CD8-positive, alpha-beta memory T cell (primary cell): Measurements from ENCODE around the gene TMBIM1. TPM values are rescaled to one million over a fixed set of nuclear protein-coding genes. Genes with fewer than 3 reads are reported as not detected.

Experiments
- CTCF ChIA-PET: fragments of 350-600 bp; sonication (Branson Sonifier 250); formaldehyde crosslinking; loops from one replicate; lab custom pipeline; 2021; ENCODE audit warnings: antibody characterized with exemption; lab: Charles Lee
- POLR2A ChIA-PET: fragments of 350-600 bp; sonication (Branson Sonifier 250); formaldehyde crosslinking; loops from one replicate; lab custom pipeline; 2021; ENCODE audit warnings: antibody characterized with exemption; lab: Charles Lee
- DNase-seq, 5 donors: peaks; one replicate each; pipeline versions ENCODE4 v3.0.0 to v3.0.0-alpha.2; 2020 to 2022; ENCODE audit warnings: mixed read lengths in 1 of 5
- H3K27ac ChIP-seq: one replicate; pipeline ENCODE4 v1.7.0; 2013; ENCODE audit warnings: low read depth, mild to moderate bottlenecking, low read length, moderate library complexity
- H3K27me3 ChIP-seq: 2 replicates; pipeline ENCODE4 v1.7.0; 2013; ENCODE audit warnings: low read length, mild to moderate bottlenecking; ENCODE audit not compliant: insufficient read depth, poor library complexity, severe bottlenecking
- H3K36me3 ChIP-seq: 2 replicates; pipeline ENCODE4 v1.7.0; 2013; ENCODE audit warnings: mild to moderate bottlenecking, low read length, moderate library complexity; ENCODE audit not compliant: insufficient read depth
- H3K4me1 ChIP-seq: 2 replicates; pipeline ENCODE4 v1.7.0; 2013; ENCODE audit warnings: mild to moderate bottlenecking, low read length, moderate library complexity; ENCODE audit not compliant: insufficient read depth
- H3K4me3 ChIP-seq: 2 replicates; pipeline ENCODE4 v1.7.0; 2013; ENCODE audit warnings: mild to moderate bottlenecking, low read length
- H3K9me3 ChIP-seq: 2 replicates; pipeline ENCODE4 v1.7.0; 2013; ENCODE audit warnings: mild to moderate bottlenecking, low read length
- H3K27ac Mint-ChIP-seq, 8 donors: one replicate each; pipeline ENCODE4 v1.8.0; 2020 to 2021; ENCODE audit warnings: mixed read lengths in 8 of 8, mild to moderate bottlenecking in 6 of 8, inconsistent platforms in 3 of 8, moderate library complexity in 3 of 8
- H3K27me3 Mint-ChIP-seq, 2 donors: one replicate each; pipeline ENCODE4 v1.8.0; 2020 to 2021; ENCODE audit warnings: mixed read lengths in 2 of 2, mild to moderate bottlenecking in 1 of 2, moderate library complexity in 1 of 2
- H3K36me3 Mint-ChIP-seq, 3 donors: one replicate each; pipeline ENCODE4 v1.8.0; 2020 to 2021; ENCODE audit warnings: mixed read lengths in 3 of 3, inconsistent platforms in 1 of 3, mild to moderate bottlenecking in 1 of 3
- H3K4me1 Mint-ChIP-seq, 3 donors: one replicate each; pipeline ENCODE4 v1.8.0; 2020 to 2021; ENCODE audit warnings: mixed read lengths in 3 of 3, inconsistent platforms in 1 of 3, mild to moderate bottlenecking in 1 of 3
- H3K4me3 Mint-ChIP-seq, 7 donors: one replicate each; pipeline ENCODE4 v1.8.0; 2020 to 2021; ENCODE audit warnings: mixed read lengths in 7 of 7, mild to moderate bottlenecking in 6 of 7, moderate library complexity in 4 of 7, inconsistent platforms in 2 of 7
- H3K9me3 Mint-ChIP-seq, 5 donors: one replicate each; pipeline ENCODE4 v1.8.0; 2020 to 2022; ENCODE audit warnings: mixed read lengths in 5 of 5, mild to moderate bottlenecking in 3 of 5, moderate library complexity in 2 of 5, inconsistent platforms in 1 of 5
- polyA plus RNA-seq: library from polyadenylated mRNA; unstranded; fragments of 300-500 nt; fragmentation: Illumina TruSeq; gene quantifications from one replicate; pipeline ENCODE4 v1.2.3, GENCODE V29; 2021
- total RNA-seq, 2 experiments: library from RNA; stranded (reverse); gene quantifications; one replicate each; pipeline ENCODE4 v1.2.3, GENCODE V29; 2021

TMBIM1 gene
- total and polyA plus RNA-seq, 3 experiments from 2014 or later = 82.3 to 149 (median 92.3) TPM

DNA sequence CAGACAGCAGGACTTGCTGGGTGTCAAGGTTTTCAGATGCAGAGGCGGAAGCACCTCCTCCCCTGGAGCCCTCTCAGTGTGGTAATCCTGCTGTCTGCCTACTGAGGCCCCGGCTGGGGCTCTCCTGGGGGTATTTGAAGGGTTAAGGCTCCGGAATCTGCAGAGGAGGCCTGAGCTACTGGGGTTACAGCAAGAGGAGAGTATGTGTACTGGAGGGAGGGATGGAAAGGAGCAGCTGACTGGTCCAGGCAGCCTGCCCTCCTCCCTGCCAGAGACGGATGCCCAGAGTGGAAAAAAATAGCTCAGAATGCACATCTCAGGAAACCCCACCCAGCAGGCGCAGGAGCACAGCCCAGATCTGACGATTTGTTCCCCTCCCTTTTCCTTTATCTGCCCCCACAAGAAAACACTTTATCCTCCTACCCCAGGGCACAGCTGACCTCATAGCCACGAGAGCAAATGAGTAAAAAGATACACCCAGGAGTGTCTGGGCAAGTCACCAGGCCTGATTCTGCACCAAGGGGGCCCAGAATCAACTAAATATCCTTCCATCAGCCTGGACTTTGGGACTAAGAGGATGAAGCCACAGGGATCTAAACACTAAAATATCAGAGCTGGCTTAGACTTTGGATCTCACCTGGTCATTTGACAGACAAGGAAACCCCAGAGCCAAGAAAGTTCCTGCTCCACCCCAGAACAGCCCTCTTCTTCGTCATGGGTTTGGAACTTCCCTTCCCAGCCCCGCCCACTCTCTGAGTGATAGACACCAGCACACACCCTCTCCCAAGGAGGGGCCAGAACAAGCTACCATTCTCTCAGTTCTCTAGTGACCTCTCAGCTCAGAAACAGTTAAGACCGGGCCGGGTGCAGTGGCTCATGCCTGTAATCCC is 5.5 kb downstream of the TMBIM1 start:
- DNase-seq = peak; percentile 79 to 89 (median 86)
- peak overlapping the region; percentile 97 to 100 (median 99) for H3K27ac Mint-ChIP-seq
- H3K4me1 Mint-ChIP-seq = peaks cover 78 to 91% (median 82%) of the 10 kb centered on the region in 3 donors
- peak overlapping the region; percentile 96 for H3K27ac ChIP-seq
- H3K4me3 Mint-ChIP-seq = peak overlapping the region; percentile 76 to 93 (median 89)
- no peaks in the 10 kb centered on the region for H3K27me3 Mint-ChIP-seq
- H3K4me3 ChIP-seq = peak overlapping the region; percentile 60
- no peaks in the 10 kb centered on the region for H3K9me3 ChIP-seq
- H3K4me1 ChIP-seq = peaks cover 85% of the 10 kb centered on the region
- peaks cover 0 to 40% (median 0%) of the 10 kb centered on the region in 3 donors for H3K36me3 Mint-ChIP-seq
- ChIA-PET CTCF (interaction anchor here (0.8 to 7.8 kb wide), 10 partner anchors 8 to 113 kb away, joined by 3 to 134 read pairs (median 5); partner anchors contain the start of genes AAMP, CATIP, CTDSP1 and PNKD), POLR2A (interaction anchor here (0.6 to 4.3 kb wide), 9 partner anchors 11 to 118 kb away, joined by 3 to 41 read pairs (median 3); partner anchors contain the start of genes AAMP, ARPC2 and PNKD)
- no peaks in the 10 kb centered on the region for H3K27me3 ChIP-seq
- peaks cover 14% of the 10 kb centered on the region for H3K36me3 ChIP-seq
- no peaks in the 10 kb centered on the region for H3K9me3 Mint-ChIP-seq

DNA sequence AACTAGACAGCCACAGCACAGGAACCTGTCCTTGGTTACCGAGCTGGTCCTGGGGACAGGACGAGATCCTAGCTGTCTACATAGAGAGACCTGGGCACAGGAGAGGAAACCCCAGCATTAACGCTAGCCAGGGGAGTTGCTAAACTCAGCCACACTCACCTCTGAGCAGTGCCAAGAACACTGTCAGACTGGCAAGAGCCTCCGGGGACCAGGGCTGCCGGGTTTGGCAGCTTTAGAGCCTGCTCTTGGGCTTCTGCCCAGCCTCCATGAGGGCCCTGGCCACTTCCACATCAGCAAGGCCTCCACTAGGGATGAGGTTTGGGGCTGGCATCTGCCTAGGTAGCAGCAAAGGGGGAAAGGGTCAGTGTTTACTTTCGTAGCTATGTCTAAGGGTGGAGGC is 6.7 kb downstream of the TMBIM1 start:
- Mint-ChIP-seq H3K27me3 (no peaks in the 10 kb centered on the region), H3K27ac (peak overlapping the region; percentile 97 to 100 (median 99)), H3K4me1 (peaks cover 75 to 83% (median 81%) of the 10 kb centered on the region in 3 donors), H3K4me3 (peak overlapping the region; percentile 76 to 93 (median 89)), H3K9me3 (no peaks in the 10 kb centered on the region), H3K36me3 (peaks cover 0 to 36% (median 2%) of the 10 kb centered on the region in 3 donors)
- no peaks in the 10 kb centered on the region for H3K9me3 ChIP-seq
- H3K36me3 ChIP-seq = peaks cover 23% of the 10 kb centered on the region
- peak in 2 of 5 donors; percentile 17 to 21 for DNase-seq
- peaks cover 75% of the 10 kb centered on the region for H3K4me1 ChIP-seq
- ChIA-PET CTCF (interaction anchor here (0.6 to 7.8 kb wide), 9 partner anchors 8 to 111 kb away, joined by 3 to 134 read pairs (median 6); partner anchors contain the start of genes AAMP, CATIP and PNKD), POLR2A (interaction anchor here (0.5 to 4.3 kb wide), 5 partner anchors 9 to 993 kb away, joined by 3 to 41 read pairs (median 6); partner anchors contain the start of genes AAMP and PNKD)
- H3K27ac ChIP-seq = peak overlapping the region; percentile 96
- peak overlapping the region; percentile 60 for H3K4me3 ChIP-seq
- no peaks in the 10 kb centered on the region for H3K27me3 ChIP-seq

DNA sequence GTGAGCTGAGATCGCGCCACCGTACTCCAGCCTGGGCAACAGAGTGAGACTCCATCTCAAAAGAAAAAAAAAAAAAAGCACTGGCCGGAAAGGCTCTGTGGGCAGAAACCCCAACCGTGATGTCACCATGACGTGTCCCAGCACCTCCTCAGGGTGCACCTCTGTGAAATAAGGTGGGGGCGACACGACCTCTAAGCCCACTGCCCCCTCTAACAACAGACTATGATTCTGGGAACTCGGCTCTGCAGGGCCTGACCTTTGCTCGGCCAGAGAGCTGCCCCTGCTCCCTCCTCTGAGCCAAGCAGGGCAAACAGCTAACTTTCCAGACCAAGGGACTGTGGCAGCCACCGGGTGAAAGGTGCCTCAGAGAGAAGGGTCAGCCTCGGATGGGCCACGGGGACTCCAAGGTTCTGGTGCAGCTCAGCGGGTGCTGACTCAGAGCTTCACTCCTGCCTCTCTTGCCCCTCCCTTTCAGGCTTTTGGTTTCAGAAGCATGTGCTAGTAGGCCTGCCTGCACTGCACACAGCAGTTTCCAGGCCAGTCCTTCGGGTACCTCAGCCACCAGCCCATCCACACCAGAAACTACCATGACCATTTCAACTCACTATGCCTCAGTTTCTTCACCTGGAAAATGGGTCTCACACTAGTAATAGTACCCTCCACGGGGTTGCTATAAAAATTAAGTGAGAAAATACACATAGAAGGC is 8.0 kb downstream of the TMBIM1 start:
- peaks cover 0 to 42% (median 4%) of the 10 kb centered on the region in 3 donors for H3K36me3 Mint-ChIP-seq
- no peaks in the 10 kb centered on the region for H3K9me3 Mint-ChIP-seq
- ChIA-PET POLR2A (interaction anchor here (0.5 to 1.1 kb wide), 4 partner anchors 9 to 125 kb away, joined by 3 to 5 read pairs (median 4); no protein-coding TSS in a partner anchor), CTCF (interaction anchor here (1.7 to 7.8 kb wide), 3 partner anchors 9 to 11 kb away, joined by 5 to 134 read pairs (median 10); partner anchors contain the start of genes AAMP and PNKD)
- Histone ChIP-seq H3K4me1 (peaks cover 62% of the 10 kb centered on the region), H3K36me3 (peaks cover 37% of the 10 kb centered on the region), H3K9me3 (no peaks in the 10 kb centered on the region), H3K4me3 (peak overlapping the region; percentile 25), H3K27ac (peak overlapping the region; percentile 96), H3K27me3 (no peaks in the 10 kb centered on the region)
- peak in 4 of 5 donors; percentile 52 to 75 (median 54) for DNase-seq
- no peaks in the 10 kb centered on the region for H3K27me3 Mint-ChIP-seq
- H3K4me1 Mint-ChIP-seq = peaks cover 68 to 81% (median 69%) of the 10 kb centered on the region in 3 donors
- H3K4me3 Mint-ChIP-seq = peak overlapping the region; percentile 69 to 93 (median 89)
- peak overlapping the region; percentile 97 to 100 (median 99) for H3K27ac Mint-ChIP-seq

DNA sequence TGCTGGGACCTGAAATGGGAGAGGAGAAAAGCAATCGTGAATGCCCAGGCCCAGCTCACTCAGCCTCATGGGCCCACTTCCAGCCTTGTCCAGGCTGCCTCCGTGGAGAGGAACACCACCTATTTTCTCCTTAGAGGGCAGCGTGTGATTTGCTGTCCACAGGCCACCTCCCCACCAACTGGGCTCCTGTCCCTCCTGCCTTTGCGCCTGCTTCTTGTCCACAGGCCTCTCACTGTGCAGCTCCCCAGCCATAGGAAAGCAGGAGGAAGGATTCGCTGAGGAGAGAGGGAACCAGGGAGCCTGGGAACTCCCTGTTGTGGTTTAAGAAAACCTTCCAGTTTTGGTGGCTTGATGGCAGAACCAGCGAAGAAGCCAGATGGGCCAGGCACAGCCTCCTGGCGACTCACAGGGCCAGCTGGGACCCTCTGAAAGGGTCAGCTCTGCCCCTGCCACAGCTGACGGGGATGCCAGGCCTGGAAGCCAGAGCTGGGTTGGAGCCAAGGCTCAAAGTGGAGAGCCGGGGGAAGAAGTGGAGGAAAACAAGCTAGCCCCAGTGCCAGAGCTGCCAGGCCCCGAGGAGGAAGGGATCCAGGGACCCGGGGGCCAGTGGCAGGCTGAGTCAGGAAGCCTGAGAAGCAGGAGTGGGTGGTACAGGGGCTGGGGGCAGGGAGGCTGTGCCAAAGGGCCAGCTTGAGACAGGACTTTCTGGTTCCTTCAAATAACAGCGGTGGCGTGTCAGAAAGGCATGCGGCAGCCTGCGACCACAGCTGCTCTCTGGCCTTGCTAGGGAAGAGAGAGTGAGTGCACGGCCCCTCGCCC is 9.9 kb downstream of the TMBIM1 start:
- Mint-ChIP-seq H3K4me3 (peak overlapping the region in 1 of 7 donors; percentile 69), H3K27ac (peak overlapping the region in 5 of 8 donors; percentile 42 to 100 (median 99)), H3K4me1 (peaks cover 52 to 67% (median 56%) of the 10 kb centered on the region in 3 donors), H3K36me3 (peaks cover 0 to 58% (median 10%) of the 10 kb centered on the region in 3 donors), H3K9me3 (no peaks in the 10 kb centered on the region), H3K27me3 (no peaks in the 10 kb centered on the region)
- no peaks in the 10 kb centered on the region for H3K9me3 ChIP-seq
- no peak for DNase-seq
- H3K4me3 ChIP-seq = no peak overlapping the region
- no peaks in the 10 kb centered on the region for H3K27me3 ChIP-seq
- no peak overlapping the region for H3K27ac ChIP-seq
- peaks cover 45% of the 10 kb centered on the region for H3K4me1 ChIP-seq
- ChIA-PET POLR2A (interaction anchor here (0.5 to 0.9 kb wide), 2 partner anchors 13 to 971 kb away, joined by 3 to 6 read pairs; partner anchors contain the start of gene TUBA4B), CTCF (interaction anchor here (1.2 to 7.8 kb wide), 3 partner anchors 9 to 74 kb away, joined by 6 to 134 read pairs (median 6); partner anchors contain the start of genes AAMP and PNKD)
- peaks cover 53% of the 10 kb centered on the region for H3K36me3 ChIP-seq

DNA sequence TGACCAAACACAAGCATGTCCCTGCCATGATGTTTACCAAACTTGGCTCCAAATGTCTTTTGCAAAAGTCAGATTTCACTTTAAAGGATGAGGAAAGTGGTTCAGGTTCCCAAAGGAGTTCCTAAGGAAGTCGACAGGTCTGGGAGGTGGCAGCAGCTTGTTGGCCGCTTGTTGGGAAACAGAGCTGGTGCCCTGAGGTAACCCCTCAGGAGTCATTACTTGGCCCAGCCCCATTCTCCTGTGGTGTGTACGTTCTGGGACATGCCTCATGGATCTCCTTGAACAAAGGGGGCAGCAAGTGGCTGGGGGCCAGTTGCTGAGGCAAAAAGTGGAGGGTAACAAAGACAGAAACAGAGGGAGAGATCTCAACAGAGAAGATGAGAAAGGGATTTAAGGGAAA is 10.9 kb downstream of the TMBIM1 start:
- peaks cover 43 to 62% (median 46%) of the 10 kb centered on the region in 3 donors for H3K4me1 Mint-ChIP-seq
- peak overlapping the region in 6 of 8 donors; percentile 76 to 89 (median 86) for H3K27ac Mint-ChIP-seq
- H3K4me3 Mint-ChIP-seq = peak overlapping the region in 1 of 7 donors; percentile 54
- no peaks in the 10 kb centered on the region for H3K9me3 Mint-ChIP-seq
- no peaks in the 10 kb centered on the region for H3K27me3 Mint-ChIP-seq
- no peaks in the 10 kb centered on the region for H3K27me3 ChIP-seq
- H3K36me3 ChIP-seq = peaks cover 62% of the 10 kb centered on the region
- peaks cover 37% of the 10 kb centered on the region for H3K4me1 ChIP-seq
- no peaks in the 10 kb centered on the region for H3K9me3 ChIP-seq
- H3K4me3 ChIP-seq = no peak overlapping the region
- ChIA-PET POLR2A (interaction anchor here (0.7 kb wide), 1 partner anchor 35 kb away, joined by 3 read pairs; no protein-coding TSS in a partner anchor), CTCF (interaction anchor here (7.8 kb wide), 1 partner anchor 8 kb away, joined by 134 read pairs; the partner anchor contains the start of genes AAMP and PNKD)
- H3K36me3 Mint-ChIP-seq = peaks cover 3 to 65% (median 15%) of the 10 kb centered on the region in 3 donors
- no peak for DNase-seq
- no peak overlapping the region for H3K27ac ChIP-seq

DNA sequence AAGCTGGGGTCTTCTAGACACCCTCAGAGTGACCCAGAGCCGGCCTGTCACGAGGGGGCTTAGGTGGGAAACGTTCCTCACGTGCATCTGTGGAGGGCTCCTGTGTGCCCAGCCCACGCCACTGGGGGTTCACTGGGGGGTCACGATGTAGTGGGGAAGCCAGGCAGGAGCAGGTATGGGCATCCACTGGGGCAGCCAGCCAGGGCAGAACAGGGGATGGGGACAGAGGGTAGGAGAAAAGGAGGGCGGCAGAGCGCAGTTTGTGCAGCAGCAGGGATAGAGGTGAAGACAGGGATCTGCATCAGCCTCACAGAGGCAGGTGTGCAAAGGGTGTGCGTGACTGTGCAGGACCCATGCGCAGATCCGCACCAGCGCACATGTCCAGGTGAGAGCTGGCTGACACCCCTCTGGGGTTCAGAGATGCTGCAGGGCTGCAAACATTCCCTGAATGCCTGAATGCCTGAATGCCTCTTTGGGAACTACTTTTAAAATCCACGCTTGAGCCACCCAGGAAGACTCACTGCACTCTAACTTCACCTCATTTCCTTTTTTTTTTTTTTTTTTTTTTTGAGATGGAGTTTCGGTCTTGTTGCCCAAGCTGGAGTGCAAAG is 11.9 kb downstream of the TMBIM1 start:
- H3K27me3 Mint-ChIP-seq = no peaks in the 10 kb centered on the region
- no peak for DNase-seq
- H3K36me3 Mint-ChIP-seq = peaks cover 3 to 74% (median 15%) of the 10 kb centered on the region in 3 donors
- peaks cover 32 to 52% (median 35%) of the 10 kb centered on the region in 3 donors for H3K4me1 Mint-ChIP-seq
- Histone ChIP-seq H3K4me3 (no peak overlapping the region), H3K9me3 (no peaks in the 10 kb centered on the region), H3K27me3 (no peaks in the 10 kb centered on the region), H3K27ac (no peak overlapping the region), H3K4me1 (peaks cover 26% of the 10 kb centered on the region), H3K36me3 (peaks cover 73% of the 10 kb centered on the region)
- H3K27ac Mint-ChIP-seq = peak overlapping the region in 7 of 8 donors; percentile 15 to 76 (median 67)
- POLR2A ChIA-PET = interaction anchor here (0.7 kb wide), 1 partner anchor 12 kb away, joined by 3 read pairs; no protein-coding TSS in a partner anchor
- H3K9me3 Mint-ChIP-seq = no peaks in the 10 kb centered on the region
- CTCF ChIA-PET = interaction anchor here (7.8 kb wide), 1 partner anchor 7 kb away, joined by 134 read pairs; the partner anchor contains the start of genes AAMP and PNKD
- no peak overlapping the region for H3K4me3 Mint-ChIP-seq
